K562 (cell line): Measurements from ENCODE around the gene NLRP6. TPM values are rescaled to one million over a fixed set of nuclear protein-coding genes. Genes with fewer than 3 reads are reported as not detected.

Source experiments
- ARID1B ChIP-seq: fragments of 450-650 bp; IDR thresholded peaks from 2 replicates; pipeline ENCODE4 v1.6.1; 2016; ENCODE audit warnings: antibody characterized with exemption, mild to moderate bottlenecking, inconsistent platforms
- BCL6 ChIP-seq: fragments of 250-450 bp; sonication (Bioruptor Pico); IDR thresholded peaks from 2 replicates; pipeline ENCODE4 v1.4.0; 2020
- E2F6 ChIP-seq, 2 experiments: IDR thresholded peaks; 2 replicates each; pipeline ENCODE4 v1.6.1; 2011; ENCODE audit warnings: borderline replicate concordance in 1 of 2, control low read depth in 1 of 2, low read depth in 1 of 2, low read length in 1 of 2, mild to moderate bottlenecking in 1 of 2, mixed read lengths in 1 of 2, moderate library complexity in 1 of 2; ENCODE audit not compliant: insufficient read depth in 1 of 2, insufficient read length in 1 of 2, poor library complexity in 1 of 2, severe bottlenecking in 1 of 2; ENCODE audit errors: extremely low read depth in 1 of 2
- HCFC1 ChIP-seq: IDR thresholded peaks from 2 replicates; pipeline ENCODE4 v1.6.1; 2012; ENCODE audit warnings: low read depth, low read length, improper control_type of control experiment
- HDAC2 ChIP-seq: fragments of 450-650 bp; IDR thresholded peaks from 2 replicates; pipeline ENCODE4 v1.6.1; 2016; ENCODE audit warnings: mild to moderate bottlenecking
- KDM2B ChIP-seq: fragments of 250-450 bp; sonication (Bioruptor Pico); IDR thresholded peaks from 2 replicates; pipeline ENCODE4 v1.8.0; 2021; ENCODE audit warnings: mild to moderate bottlenecking, moderate library complexity
- MYNN ChIP-seq, 2 experiments: sonication (generic); formaldehyde crosslinking in 1 of 2; IDR thresholded peaks; 2 replicates each; pipeline versions ENCODE4 v1.5.0 to v1.6.1; 2016 to 2020; ENCODE audit warnings: antibody characterized with exemption in 1 of 2, missing genetic modification reagents in 1 of 2
- NR2F6 ChIP-seq: fragments of 450-650 bp; formaldehyde crosslinking; IDR thresholded peaks from 2 replicates; pipeline ENCODE4 v1.4.0; 2020; ENCODE audit warnings: mild to moderate bottlenecking
- SRSF7 ChIP-seq: fragments of 200-400 bp; formaldehyde crosslinking; optimal IDR thresholded peaks from 2 replicates; pipeline ENCODE3; 2017; ENCODE audit warnings: mild to moderate bottlenecking, low read depth, low read length
- TCF7 ChIP-seq: sonication (generic); IDR thresholded peaks from 2 replicates; pipeline ENCODE4 v1.6.1; 2016; ENCODE audit warnings: antibody characterized with exemption, borderline replicate concordance
- TOE1 ChIP-seq, 2 experiments: fragments of 450-650 bp in 1 of 2; sonication (generic) in 1 of 2; formaldehyde crosslinking in 1 of 2; IDR thresholded peaks; 2 replicates each; pipeline versions ENCODE4 v1.7.1 to v1.8.0; 2016 to 2022; ENCODE audit warnings: borderline replicate concordance in 2 of 2, mild to moderate bottlenecking in 2 of 2, antibody characterized with exemption in 1 of 2, inconsistent platforms in 1 of 2, low read depth in 1 of 2, missing genetic modification reagents in 1 of 2, moderate library complexity in 1 of 2
- TSC22D4 ChIP-seq: fragments of 450-650 bp; IDR thresholded peaks from 2 replicates; pipeline ENCODE4 v1.6.1; 2016; ENCODE audit warnings: missing genetic modification characterization, missing biosample characterization, control low read depth
- ZFP36 ChIP-seq: fragments of 150-350 bp; IDR thresholded peaks from 2 replicates; pipeline ENCODE4 v1.6.1; 2018; ENCODE audit warnings: low read length, low read depth; ENCODE audit not compliant: partially characterized antibody
- ZNF707 ChIP-seq: fragments of 250-450 bp; sonication (Bioruptor Pico); conservative IDR thresholded peaks from 2 replicates; pipeline ENCODE4 v1.8.0; 2022; ENCODE audit warnings: inconsistent platforms, mild to moderate bottlenecking, moderate library complexity
- polyA plus RNA-seq, 8 experiments: library from polyadenylated mRNA; depleted of rRNA in 4 of 8; stranded (reverse) in 5 of 8; unstranded in 3 of 8; fragments of >200 nt; fragmentation: Nextera tagmentation in 2 of 8; fragmentation: Illumina TruSeq in 1 of 8; extraction: Ambion mirVana in 2 of 8; extraction: Trizol in 1 of 8; gene quantifications; 2 replicates each; pipeline versions ENCODE4 v1.2.1 to v1.2.3, GENCODE V29; 2011 to 2014; ENCODE audit warnings: inconsistent platforms in 1 of 8, missing spikeins in 1 of 8
- total RNA-seq, 7 experiments: library from RNA; depleted of rRNA in 6 of 7; stranded (reverse); fragments of >200 nt in 6 of 7; fragmentation: Illumina TruSeq in 2 of 7; extraction: Trizol in 2 of 7; gene quantifications; 2 replicates each; pipeline versions ENCODE4 v1.2.1 to v1.2.3, GENCODE V29; 2011 to 2021; ENCODE audit warnings: low replicate concordance in 1 of 7
- TF ChIP-seq, protein P1 (sequence below): sonication (generic); formaldehyde crosslinking; IDR thresholded peaks from 2 replicates; pipeline ENCODE4 v1.8.0; 2023; ENCODE audit warnings: missing genetic modification reagents, mild to moderate bottlenecking, borderline replicate concordance
- TF ChIP-seq, protein P2 (sequence below): fragments of 450-650 bp; conservative IDR thresholded peaks from 2 replicates; pipeline ENCODE4 v1.6.1; 2016; ENCODE audit warnings: missing genetic modification characterization, low read depth, mild to moderate bottlenecking, control low read depth, missing compliant biosample characterization

The NLRP6 gene
- total and polyA plus RNA-seq, 9 of the 15 experiments (the other 6 are each of a cell fraction or from before 2014, with no cell fraction given): 0.03 to 0.18 (median 0.15) TPM; not detected in 5

- TF ChIP-seq, protein P1, sequence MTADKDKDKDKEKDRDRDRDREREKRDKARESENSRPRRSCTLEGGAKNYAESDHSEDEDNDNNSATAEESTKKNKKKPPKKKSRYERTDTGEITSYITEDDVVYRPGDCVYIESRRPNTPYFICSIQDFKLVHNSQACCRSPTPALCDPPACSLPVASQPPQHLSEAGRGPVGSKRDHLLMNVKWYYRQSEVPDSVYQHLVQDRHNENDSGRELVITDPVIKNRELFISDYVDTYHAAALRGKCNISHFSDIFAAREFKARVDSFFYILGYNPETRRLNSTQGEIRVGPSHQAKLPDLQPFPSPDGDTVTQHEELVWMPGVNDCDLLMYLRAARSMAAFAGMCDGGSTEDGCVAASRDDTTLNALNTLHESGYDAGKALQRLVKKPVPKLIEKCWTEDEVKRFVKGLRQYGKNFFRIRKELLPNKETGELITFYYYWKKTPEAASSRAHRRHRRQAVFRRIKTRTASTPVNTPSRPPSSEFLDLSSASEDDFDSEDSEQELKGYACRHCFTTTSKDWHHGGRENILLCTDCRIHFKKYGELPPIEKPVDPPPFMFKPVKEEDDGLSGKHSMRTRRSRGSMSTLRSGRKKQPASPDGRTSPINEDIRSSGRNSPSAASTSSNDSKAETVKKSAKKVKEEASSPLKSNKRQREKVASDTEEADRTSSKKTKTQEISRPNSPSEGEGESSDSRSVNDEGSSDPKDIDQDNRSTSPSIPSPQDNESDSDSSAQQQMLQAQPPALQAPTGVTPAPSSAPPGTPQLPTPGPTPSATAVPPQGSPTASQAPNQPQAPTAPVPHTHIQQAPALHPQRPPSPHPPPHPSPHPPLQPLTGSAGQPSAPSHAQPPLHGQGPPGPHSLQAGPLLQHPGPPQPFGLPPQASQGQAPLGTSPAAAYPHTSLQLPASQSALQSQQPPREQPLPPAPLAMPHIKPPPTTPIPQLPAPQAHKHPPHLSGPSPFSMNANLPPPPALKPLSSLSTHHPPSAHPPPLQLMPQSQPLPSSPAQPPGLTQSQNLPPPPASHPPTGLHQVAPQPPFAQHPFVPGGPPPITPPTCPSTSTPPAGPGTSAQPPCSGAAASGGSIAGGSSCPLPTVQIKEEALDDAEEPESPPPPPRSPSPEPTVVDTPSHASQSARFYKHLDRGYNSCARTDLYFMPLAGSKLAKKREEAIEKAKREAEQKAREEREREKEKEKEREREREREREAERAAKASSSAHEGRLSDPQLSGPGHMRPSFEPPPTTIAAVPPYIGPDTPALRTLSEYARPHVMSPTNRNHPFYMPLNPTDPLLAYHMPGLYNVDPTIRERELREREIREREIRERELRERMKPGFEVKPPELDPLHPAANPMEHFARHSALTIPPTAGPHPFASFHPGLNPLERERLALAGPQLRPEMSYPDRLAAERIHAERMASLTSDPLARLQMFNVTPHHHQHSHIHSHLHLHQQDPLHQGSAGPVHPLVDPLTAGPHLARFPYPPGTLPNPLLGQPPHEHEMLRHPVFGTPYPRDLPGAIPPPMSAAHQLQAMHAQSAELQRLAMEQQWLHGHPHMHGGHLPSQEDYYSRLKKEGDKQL (CRISPR knock-in tag): no peak
- TF ChIP-seq TSC22D4 (no peak), BCL6 (CRISPR knock-in tag) (no peak), HDAC2 (no peak), SRSF7 (no peak), ARID1B (no peak), KDM2B (CRISPR knock-in tag) (peak; percentile 52; the same call in 1 of the 2 replicates), NR2F6 (CRISPR knock-in tag) (no peak), TCF7 (no peak), ZNF707 (CRISPR knock-in tag) (no peak), E2F6 (IDR thresholded peaks at IDR 0.05; ENCODE audit: borderline replicate concordance in 1 of 2, extremely low read depth in 1 of 2, insufficient read depth in 1 of 2, insufficient read length in 1 of 2, low read depth in 1 of 2, low read length in 1 of 2, poor library complexity in 1 of 2, severe bottlenecking in 1 of 2) (peak in 1 of 2 experiments; percentile 47), TOE1 (IDR thresholded peaks at IDR 0.05; ENCODE audit: borderline replicate concordance) (peak; percentile 54; the same call in 1 of the 2 replicates), TOE1 (CRISPR knock-in tag; IDR thresholded peaks at IDR 0.05; ENCODE audit: borderline replicate concordance, low read depth) (no peak), MYNN (IDR thresholded peaks at IDR 0.05) (no peak), MYNN (CRISPR knock-in tag; IDR thresholded peaks at IDR 0.05) (no peak), HCFC1 (no peak), ZFP36 (no peak)
- TF ChIP-seq, protein P2, sequence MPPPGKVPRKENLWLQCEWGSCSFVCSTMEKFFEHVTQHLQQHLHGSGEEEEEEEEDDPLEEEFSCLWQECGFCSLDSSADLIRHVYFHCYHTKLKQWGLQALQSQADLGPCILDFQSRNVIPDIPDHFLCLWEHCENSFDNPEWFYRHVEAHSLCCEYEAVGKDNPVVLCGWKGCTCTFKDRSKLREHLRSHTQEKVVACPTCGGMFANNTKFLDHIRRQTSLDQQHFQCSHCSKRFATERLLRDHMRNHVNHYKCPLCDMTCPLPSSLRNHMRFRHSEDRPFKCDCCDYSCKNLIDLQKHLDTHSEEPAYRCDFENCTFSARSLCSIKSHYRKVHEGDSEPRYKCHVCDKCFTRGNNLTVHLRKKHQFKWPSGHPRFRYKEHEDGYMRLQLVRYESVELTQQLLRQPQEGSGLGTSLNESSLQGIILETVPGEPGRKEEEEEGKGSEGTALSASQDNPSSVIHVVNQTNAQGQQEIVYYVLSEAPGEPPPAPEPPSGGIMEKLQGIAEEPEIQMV (tag): no peak
Measured at GRCh38 chr11:235997-236773, 42.0 kb upstream of the NLRP6 start, which contains the start of gene SIRT3 (continued).
